ENCODE measurements around the gene DISP1. TPM values are rescaled to one million over a fixed set of nuclear protein-coding genes. Genes with fewer than 3 reads are reported as not detected.
A peak's percentile ranks its signal among the peaks of the same experiment; 100 is the strongest.

Gene DISP1
- total and polyA plus RNA-seq, 10 of the 15 experiments (the other 5 are each of a cell fraction or from before 2014, with no cell fraction given) = 0.11 to 1.4 (median 0.72) TPM

DNA sequence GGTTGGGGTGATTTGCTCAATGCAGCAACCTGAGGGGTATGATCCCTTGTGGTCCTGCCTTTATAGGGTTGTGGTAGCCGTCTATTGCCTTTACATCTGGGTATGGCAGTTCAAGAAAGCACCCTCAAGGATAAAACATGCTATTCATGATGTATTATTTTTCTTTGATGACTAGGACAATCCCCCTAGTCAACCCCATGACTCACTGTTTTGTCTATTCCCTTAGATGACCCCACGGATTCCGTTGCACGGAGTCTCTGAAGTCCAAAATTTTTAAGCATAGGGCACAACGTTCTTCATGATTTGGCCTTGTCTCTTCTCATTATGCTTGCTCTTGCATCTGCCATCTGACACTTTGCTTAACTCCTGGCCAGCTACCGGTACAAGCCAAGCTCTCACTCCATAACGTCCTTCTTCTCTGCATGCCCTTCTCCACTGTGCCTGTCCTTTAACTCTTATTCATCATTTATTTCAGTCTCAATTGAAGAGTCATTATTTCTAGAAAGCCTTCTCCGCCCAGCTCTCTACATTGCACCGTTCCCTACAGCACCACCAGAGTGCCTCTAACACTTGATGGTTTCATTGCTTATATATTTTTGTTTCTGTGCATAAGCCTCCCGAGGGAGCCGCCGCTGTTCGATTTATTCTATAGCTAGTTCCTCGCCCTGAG is 838 bp upstream of the DISP1 start (continued):
- TF ChIP-seq ZBTB33 (IDR thresholded peaks at IDR 0.05) (no peak), KLF5 (IDR thresholded peaks at IDR 0.05; ENCODE audit: partially characterized antibody) (no peak), SPI1 (IDR thresholded peaks at IDR 0.05; ENCODE audit: borderline replicate concordance, insufficient read depth, low read depth, low read length) (no peak), ASH2L (IDR thresholded peaks at IDR 0.05; ENCODE audit: borderline replicate concordance, low read depth) (no peak)
- TF ChIP-seq, protein P1, sequence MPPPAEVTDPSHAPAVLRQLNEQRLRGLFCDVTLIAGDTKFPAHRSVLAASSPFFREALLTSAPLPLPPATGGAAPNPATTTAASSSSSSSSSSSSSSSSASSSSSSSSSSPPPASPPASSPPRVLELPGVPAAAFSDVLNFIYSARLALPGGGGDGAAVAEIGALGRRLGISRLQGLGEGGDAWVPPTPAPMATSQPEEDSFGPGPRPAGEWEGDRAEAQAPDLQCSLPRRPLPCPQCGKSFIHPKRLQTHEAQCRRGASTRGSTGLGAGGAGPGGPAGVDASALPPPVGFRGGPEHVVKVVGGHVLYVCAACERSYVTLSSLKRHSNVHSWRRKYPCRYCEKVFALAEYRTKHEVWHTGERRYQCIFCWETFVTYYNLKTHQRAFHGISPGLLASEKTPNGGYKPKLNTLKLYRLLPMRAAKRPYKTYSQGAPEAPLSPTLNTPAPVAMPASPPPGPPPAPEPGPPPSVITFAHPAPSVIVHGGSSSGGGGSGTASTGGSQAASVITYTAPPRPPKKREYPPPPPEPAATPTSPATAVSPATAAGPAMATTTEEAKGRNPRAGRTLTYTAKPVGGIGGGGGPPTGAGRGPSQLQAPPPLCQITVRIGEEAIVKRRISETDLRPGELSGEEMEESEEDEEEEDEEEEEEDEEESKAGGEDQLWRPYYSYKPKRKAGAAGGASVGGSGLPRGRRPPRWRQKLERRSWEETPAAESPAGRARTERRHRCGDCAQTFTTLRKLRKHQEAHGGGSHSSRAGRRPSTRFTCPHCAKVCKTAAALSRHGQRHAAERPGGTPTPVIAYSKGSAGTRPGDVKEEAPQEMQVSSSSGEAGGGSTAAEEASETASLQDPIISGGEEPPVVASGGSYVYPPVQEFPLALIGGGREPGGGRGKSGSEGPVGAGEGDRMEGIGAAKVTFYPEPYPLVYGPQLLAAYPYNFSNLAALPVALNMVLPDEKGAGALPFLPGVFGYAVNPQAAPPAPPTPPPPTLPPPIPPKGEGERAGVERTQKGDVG (CRISPR knock-in tag; IDR thresholded peaks at IDR 0.05) = no peak

DNA sequence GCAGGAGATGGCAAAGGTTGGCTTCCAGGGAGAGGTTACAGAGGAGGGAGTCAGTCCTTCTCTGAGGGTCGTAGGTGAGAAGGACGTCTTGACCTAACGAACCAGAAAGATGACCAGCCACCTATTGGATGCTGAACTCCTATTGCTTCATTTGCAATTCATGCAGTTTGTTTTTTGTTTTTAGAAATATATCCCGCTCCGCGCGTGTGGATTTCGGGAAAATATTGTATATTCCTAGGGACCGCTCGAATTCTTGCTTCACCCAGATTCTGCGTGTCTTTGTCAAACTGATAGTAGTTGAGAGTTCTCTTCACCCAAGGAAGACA is 564 bp downstream of the DISP1 start:
- ChIA-PET SMC1A (ENCODE audit: uncharacterized antibody, unreplicated experiment) (no interaction called here), POLR2A (no interaction called here)
- intact Hi-C loops (cut with micrococcal nuclease; ENCODE audit: unreplicated experiment) = loop anchor here (10.0 kb wide), 1 partner anchor 869 kb away; no protein-coding TSS in a partner anchor
- TF ChIP-seq IRF4 (IDR thresholded peaks at IDR 0.05; ENCODE audit: low read depth, low read length) (no peak), NKRF (conservative IDR thresholded peaks at IDR 0.05) (no peak), MXI1 (IDR thresholded peaks at IDR 0.05; ENCODE audit: low read depth, low read length) (no peak; the same call in 1 of the 2 replicates), POU2F2 (IDR thresholded peaks at IDR 0.05; ENCODE audit: borderline replicate concordance, low read depth, low read length) (no peak), E2F8 (IDR thresholded peaks at IDR 0.05; ENCODE audit: low read depth, partially characterized antibody) (no peak)

More for the DNA sequence above, 564 bp downstream of the DISP1 start:
- H3K36me3 ChIP-seq (ENCODE audit: control insufficient read depth in 2 of 2, insufficient read depth in 2 of 2, low read length in 1 of 2) = no peaks in the 10 kb centered on the region
- no peaks in the 10 kb centered on the region for H4K20me1 ChIP-seq (ENCODE audit: control insufficient read depth, insufficient read depth)
- 31% methylated on average over 11 of the region's 11 CpGs for WGBS (ENCODE audit: insufficient coverage, insufficient replicate concordance, low lambda C conversion rate, missing lambda C conversion rate)
- no peak overlapping the region for H3K27ac ChIP-seq (ENCODE audit: control insufficient read depth, insufficient read depth)
- TSS peak; percentile 65 for BruUV-seq (replicated peaks)
- H3K9ac ChIP-seq (ENCODE audit: control insufficient read depth, insufficient read depth, low read length) = peak overlapping the region; percentile 71
- no peaks in the 10 kb centered on the region for H3K27me3 ChIP-seq (replicated peaks in 1 of 2; ENCODE audit: control insufficient read depth in 2 of 2, insufficient read depth in 2 of 2, low read length in 1 of 2)
- DNase-seq (ENCODE audit: low read depth, low spot score) (no peak), ATAC-seq (no peak), FAIRE-seq (no peak)
- H3K4me2 ChIP-seq (ENCODE audit: control insufficient read depth, insufficient read depth) = peak overlapping the region; percentile 32
- H3K9me3 ChIP-seq (replicated peaks; ENCODE audit: control insufficient read depth, insufficient read depth, low read length) = no peaks in the 10 kb centered on the region
- ChIA-PET RAD21 (ENCODE audit: unreplicated experiment) (interaction anchor here (1.4 kb wide), 1 partner anchor 21 kb away, joined by 3 read pairs; no protein-coding TSS in a partner anchor), CTCF (no interaction called here)
- peak overlapping the region; percentile 91 for H2AFZ ChIP-seq (ENCODE audit: control insufficient read depth, low read depth, low read length)
- peak overlapping the region; percentile 76 for H3K4me3 ChIP-seq
- H3K79me2 ChIP-seq (ENCODE audit: control insufficient read depth, insufficient read depth, low read length) = no peaks in the 10 kb centered on the region
- H3K4me1 ChIP-seq (ENCODE audit: control insufficient read depth, insufficient read depth, low read length) = no peaks in the 10 kb centered on the region
- in situ Hi-C loops (cut with MboI) = no loop called here

Data from GM12878 (cell line).